Umbilical cord (tissue), 2 donors: ENCODE data around the gene PRDM10. TPM values are rescaled to one million over a fixed set of nuclear protein-coding genes. Genes with fewer than 3 reads are reported as not detected.

Experiments
- DNase-seq: peaks from one replicate; pipeline ENCODE4 v3.0.0-alpha.2; 2015; ENCODE audit warnings: low spot score
- total RNA-seq: library from RNA; depleted of rRNA; stranded (reverse); fragments of >200 nt; gene quantifications from one replicate; pipeline ENCODE4 v1.2.3, GENCODE V29; 2014; ENCODE audit warnings: low replicate concordance; ENCODE audit not compliant: insufficient read depth

PRDM10 gene
- total RNA-seq, 1 donor from 2014 or later: 1.9 TPM

DNA sequence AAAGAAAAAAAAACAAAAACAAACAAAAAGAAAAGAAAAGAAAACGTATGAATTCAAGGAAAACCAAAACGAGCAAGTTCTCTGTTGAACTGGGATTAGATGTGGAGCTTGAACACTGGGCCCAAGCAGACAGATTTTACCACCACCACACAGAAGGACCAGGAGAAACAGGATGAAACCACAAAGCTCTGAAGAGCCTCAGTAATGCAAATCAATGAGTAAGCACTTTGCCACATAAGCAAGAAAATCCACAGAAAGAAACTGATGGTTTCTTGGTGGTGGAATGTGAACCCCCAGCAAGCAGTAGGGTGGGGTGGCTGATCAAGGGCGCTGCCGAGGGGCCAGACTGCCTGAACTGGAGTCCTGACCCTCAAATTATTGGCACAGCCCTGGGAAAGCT is 56.4 kb downstream of the PRDM10 start:
- DNase-seq: peak; percentile 6

DNA sequence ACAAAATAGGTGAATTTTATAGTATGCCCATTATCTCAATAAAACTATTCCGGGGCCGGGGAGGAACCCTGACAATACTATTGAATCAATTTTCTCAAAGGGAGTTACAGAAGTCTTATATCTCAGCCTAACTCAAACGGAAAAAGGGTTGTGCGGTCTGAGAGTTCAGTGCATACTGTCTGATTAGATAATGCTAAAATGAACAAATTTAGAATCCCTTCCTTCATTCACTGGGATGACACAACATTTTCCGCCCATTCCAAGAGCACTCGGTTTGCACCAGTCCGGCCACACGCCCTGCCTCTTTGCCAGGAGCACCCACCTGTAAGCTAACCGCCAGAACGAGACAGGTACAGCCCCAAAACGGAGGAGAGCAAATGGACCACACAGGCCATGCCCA is 57.3 kb downstream of the PRDM10 start:
- no peak for DNase-seq

DNA sequence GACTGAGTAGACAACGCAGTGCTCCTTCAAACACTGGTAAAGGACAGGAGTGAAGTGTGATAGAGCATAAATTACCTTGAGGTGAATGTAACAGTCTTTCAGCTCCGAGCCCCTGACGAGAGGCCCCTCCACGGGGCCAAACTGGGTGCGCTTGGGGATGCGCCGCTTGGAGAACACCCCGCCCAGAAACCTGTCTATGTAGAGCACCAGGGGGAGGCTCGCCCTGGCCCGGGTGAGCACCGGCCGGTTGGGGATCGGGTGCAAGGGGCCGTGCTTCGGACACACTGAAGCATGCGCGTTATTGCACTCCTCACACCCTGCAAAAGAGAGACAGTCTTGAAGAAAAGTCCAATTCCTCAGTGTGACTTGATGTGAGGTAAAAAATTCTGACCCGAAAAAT is 57.9 kb downstream of the PRDM10 start:
- no peak for DNase-seq

- DNase-seq: no peak
Observed at GRCh38 chr11:129943036-129943435, 59.6 kb downstream of the PRDM10 start.

DNA sequence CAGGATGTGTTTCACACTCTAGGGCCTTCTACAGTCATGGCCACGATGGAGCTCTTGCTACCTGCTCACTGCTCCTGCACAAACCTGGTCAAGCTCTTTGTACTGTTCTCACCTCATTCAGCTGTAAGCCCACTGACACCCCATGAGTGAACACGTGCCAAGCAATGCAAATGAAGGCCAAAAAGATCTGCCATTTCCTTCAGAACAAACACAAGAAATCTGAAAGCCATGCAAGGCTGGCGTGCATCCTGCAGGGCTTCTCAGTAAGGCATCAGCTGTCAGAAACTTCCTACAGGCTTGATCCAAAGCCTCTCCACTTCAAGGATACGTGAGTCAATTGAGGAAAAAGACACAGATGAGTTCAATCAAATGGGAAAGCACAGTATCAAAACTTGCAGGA is 63.1 kb downstream of the PRDM10 start:
- DNase-seq: no peak

GRCh38 chr11:129938764-129939163 is 63.9 kb downstream of the PRDM10 start:
- no peak for DNase-seq

- DNase-seq: no peak
Observed at GRCh38 chr11:129937592-129938238, 64.9 kb downstream of the PRDM10 start.

GRCh38 chr11:129935723-129936122 is 66.9 kb downstream of the PRDM10 start:
- no peak for DNase-seq

- DNase-seq: no peak
Observed at GRCh38 chr11:129933891-129934290, 68.7 kb downstream of the PRDM10 start.

DNA sequence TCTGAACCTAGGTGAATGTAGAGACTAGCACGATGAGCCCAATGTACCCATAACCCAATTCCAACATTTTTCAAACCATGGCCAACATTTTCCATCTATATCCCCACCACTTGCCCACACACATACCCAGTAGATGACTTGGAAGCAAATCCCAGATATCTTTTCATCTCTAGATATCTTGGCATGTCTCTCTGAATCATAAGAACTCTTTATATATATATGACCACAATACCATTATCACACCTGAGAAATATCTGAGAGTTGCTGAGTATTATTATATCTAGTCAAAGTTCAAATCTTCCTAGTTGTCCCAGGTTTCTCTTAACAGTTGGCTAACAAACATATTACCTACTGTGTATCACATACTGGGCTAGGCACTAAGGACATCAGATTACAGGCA is 69.4 kb downstream of the PRDM10 start:
- DNase-seq: no peak

- DNase-seq: no peak
Observed at GRCh38 chr11:129932381-129933067, 70.1 kb downstream of the PRDM10 start.

GRCh38 chr11:129930743-129931142 is 71.9 kb downstream of the PRDM10 start:
- no peak for DNase-seq

GRCh38 chr11:129930296-129930695 is 72.3 kb downstream of the PRDM10 start:
- DNase-seq: no peak

GRCh38 chr11:129929721-129930120 is 72.9 kb downstream of the PRDM10 start:
- no peak for DNase-seq

DNA sequence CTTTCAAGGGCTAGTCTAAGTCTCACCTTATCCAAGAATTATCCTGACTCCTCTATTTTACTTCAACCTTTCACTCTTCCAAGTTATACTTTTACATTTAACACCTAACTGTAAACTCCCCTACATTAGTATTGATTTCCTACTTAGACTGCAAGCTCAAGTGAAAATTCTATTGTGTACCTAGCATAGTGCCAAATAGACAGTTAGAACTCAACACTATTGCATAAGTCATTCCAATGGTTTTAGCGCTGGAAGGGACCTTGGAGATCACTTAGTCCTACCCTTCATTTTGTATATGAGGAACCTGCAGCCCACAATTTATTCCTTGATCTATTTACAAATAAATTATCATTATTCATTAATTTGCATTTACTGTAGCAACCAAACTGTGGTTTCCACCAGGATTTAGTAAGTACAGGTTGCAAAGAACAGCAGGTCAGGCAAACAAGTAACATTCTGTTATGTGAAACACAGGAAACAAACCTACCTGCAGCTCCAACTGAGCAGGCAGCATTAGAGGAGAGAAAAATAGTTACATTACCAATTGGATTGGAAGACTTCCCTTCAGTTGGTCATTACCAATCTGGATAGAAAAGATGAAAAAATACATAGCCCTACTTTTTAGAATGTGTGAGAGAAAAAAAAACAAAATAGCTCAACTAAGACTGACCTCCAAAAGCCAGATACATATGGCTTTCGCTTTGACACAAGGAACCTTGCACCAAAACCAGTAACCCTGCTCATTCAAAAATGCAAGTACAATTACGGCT is 73.5 kb downstream of the PRDM10 start:
- DNase-seq: no peak

DNA sequence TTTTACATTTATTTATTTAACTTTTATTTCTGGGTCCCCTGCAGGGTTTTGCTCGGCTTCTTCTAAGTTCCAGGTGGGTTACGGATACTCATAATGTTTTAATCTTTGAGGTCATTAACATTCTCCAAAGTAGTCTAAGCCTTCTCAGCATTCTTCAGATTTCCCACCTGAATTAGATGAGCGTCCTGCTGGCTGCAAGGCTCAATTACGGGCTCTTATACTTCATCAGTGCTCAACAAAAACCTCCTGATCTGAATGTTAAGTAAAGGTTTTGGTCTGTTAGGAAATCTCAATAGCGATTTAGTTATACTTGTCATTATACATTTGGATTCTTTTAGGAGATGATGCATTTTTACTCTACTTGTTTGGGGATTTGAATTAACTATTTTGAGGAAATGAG is 80.0 kb downstream of the PRDM10 start:
- DNase-seq: no peak

- no peak for DNase-seq
Observed at GRCh38 chr11:129918361-129918760, 84.3 kb downstream of the PRDM10 start.

DNA sequence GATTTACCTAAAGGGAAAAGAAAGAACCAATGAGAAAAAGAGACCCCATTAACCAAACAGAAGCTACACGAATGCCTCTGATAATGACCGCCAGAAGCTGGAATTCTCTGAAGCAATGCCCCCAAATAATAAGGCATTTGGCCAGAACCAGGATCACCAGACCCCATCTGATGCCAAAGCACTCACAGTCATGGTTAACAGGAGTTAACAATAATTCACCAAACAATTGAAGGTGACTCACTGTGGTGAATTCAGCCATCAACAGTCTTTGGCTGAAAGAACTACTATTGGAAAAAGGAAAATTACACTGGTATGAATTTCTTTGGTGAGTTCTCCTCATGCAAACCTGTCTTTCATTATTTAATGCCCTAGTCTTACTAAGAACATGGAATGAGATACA is 85.4 kb downstream of the PRDM10 start:
- DNase-seq: no peak

GRCh38 chr11:129911298-129911697 is 91.3 kb downstream of the PRDM10 start:
- no peak for DNase-seq

- no peak for DNase-seq
Observed at GRCh38 chr11:129910360-129910759, 92.3 kb downstream of the PRDM10 start.

DNA sequence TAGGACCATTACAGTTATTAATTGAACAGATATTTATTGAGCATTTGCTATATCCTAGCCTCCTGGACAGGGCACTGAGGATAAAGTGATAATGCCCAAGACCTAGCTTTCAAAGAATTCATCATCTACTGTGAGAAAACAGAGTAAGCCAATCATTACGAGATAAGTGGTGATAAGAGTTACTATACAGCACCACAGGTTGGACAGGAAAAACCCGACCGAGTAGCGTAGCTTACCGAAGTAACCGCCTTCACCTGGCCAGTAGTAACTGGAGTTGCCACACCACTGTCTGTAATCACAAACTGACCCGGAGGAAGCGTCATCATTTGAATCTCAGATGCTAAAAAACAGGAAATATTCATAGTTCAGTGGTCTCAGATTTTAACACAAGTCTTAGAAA is 97.2 kb downstream of the PRDM10 start:
- peak; percentile 28 for DNase-seq

DNA sequence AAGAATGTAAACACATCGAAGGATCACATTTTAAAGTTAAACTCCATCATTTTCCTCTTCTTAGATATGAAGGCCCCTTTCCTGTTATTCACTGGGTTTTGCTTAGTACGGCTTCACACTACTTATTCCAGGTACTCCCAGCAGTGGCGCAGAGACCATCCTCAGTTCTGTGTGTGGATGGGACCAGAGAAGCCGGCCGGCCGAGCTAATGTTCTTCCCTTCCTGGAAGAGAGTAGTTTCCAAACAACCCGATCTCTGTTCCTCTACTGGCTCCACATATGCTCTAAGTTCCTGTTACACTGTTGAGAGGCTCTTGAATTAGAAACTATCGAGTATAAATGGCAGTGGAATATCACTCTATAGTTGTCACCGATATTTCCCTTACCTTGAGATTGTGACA is 106.6 kb downstream of the PRDM10 start:
- DNase-seq: no peak
